DND-41 (cell line): Measurements from ENCODE around the gene KSR1.

Experiments
- CTCF ChIP-seq: IDR thresholded peaks from 2 replicates; pipeline ENCODE4 v1.5.1; 2012; ENCODE audit warnings: borderline replicate concordance, low read length, moderate library complexity, mild to moderate bottlenecking; ENCODE audit not compliant: poor library complexity, severe bottlenecking; ENCODE audit errors: extremely low read depth
- EZH2 ChIP-seq: IDR thresholded peaks from 3 replicates; pipeline ENCODE4 v1.6.1; 2012; ENCODE audit warnings: borderline replicate concordance, low read depth, mild to moderate bottlenecking, moderate library complexity, low read length, inconsistent platforms; ENCODE audit not compliant: severe bottlenecking

- TF ChIP-seq CTCF (no peak), EZH2 (no peak)
Measured at GRCh38 chr17:27634026-27634335, 177.7 kb downstream of the KSR1 start.
